HG03025 (cell line): ENCODE data around the gene EPHA6.
"Not testable (repeated sequence)": the region's sequence is repeated elsewhere in the genome, so short reads cannot be mapped to it uniquely, and the experiment has no call there.

ENCODE experiments used
- ATAC-seq: cut with Tn5 transposase; IDR thresholded peaks from one replicate; pipeline ENCODE4 v1.9.1; 2021; ENCODE audit warnings: mild to moderate bottlenecking, moderate library complexity; ENCODE audit not compliant: unreplicated experiment, low FRiP score

Gene EPHA6

GRCh38 chr3:97259263-97259662 lies 444.9 kb downstream of the EPHA6 start:
- no peak for ATAC-seq

GRCh38 chr3:97264180-97264579 lies 449.8 kb downstream of the EPHA6 start:
- ATAC-seq: no peak

GRCh38 chr3:97265237-97266005 lies 451.0 kb downstream of the EPHA6 start:
- ATAC-seq: no peak

DNA sequence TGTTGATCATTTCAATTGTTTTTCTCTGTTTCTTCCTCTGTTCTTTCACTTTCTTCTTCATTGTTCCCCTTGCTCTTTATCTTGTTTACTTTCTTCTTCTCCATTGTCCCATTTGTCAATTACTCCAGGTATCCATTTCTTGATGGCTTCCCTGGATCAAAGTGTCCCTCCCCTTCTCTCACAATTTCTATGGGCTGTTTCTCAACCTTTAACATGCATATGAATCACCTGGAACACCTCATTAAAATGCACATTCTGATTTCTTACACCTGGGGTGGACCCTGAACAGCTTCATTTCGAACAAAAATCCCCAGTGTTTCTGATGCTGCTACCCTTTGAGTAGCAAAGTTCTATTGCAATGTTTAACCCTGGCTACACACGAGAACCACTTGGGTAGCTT lies 454.8 kb downstream of the EPHA6 start:
- no peak for ATAC-seq

- not testable (repeated sequence) for ATAC-seq
Measured at GRCh38 chr3:97276879-97277550, 462.6 kb downstream of the EPHA6 start.

GRCh38 chr3:97277708-97278107 lies 463.3 kb downstream of the EPHA6 start:
- ATAC-seq: no peak

- no peak for ATAC-seq
Measured at GRCh38 chr3:97278506-97278905, 464.1 kb downstream of the EPHA6 start.

GRCh38 chr3:97291901-97292300 lies 477.5 kb downstream of the EPHA6 start:
- ATAC-seq: no peak

DNA sequence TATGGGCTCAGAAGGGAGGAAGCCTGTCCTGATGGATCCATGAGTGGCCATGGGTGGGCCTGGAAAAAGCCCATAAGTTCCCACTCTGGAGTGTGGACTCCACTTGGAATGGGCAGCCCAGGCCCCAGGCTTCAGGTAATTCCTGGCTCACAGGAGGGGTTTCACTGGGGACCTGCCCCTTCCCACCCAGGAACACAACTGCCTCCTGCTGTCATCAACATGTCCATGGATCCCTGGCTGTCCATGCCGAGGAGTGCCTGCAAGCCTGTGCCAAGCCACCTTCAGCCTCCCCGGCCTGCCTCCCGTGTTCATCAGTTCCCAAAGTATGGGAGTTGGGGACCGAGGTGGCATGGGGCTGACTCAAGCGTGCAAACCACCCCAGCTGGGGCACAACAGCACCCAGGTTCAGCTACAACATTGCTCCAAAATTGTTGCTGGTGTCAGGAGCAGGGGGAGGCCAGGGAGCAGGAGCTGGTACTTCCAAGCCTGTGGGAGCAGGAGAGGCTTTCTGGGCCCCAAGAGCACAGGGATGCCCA lies 479.3 kb downstream of the EPHA6 start:
- no peak for ATAC-seq

GRCh38 chr3:97297032-97297431 lies 482.6 kb downstream of the EPHA6 start:
- no peak for ATAC-seq

GRCh38 chr3:97301114-97301513 lies 486.7 kb downstream of the EPHA6 start:
- no peak for ATAC-seq

- ATAC-seq: no peak
Measured at GRCh38 chr3:97306226-97306625, 491.8 kb downstream of the EPHA6 start.

GRCh38 chr3:97338375-97338774 lies 524.0 kb downstream of the EPHA6 start:
- ATAC-seq: no peak

DNA sequence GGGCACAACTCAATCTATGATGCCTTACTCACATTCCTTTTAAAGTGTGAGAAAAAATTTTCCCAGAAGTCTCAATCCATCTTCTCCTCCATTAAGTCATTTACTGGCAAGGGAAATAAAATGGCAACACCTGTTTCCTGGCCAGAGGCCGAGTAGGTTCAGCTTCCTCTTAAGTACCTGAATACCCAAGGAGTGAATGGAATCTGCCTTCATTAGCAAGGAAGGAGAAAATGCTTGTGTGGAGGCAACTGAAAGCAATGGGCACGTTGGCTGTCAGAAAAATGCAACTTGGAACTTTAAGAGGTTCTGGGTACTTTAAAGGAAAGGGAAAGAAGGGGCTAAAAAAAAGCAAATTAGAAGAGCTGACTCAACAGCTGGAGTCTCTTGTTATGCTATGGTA lies 526.5 kb downstream of the EPHA6 start:
- ATAC-seq: no peak

- no peak for ATAC-seq
Measured at GRCh38 chr3:97347780-97348179, 533.4 kb downstream of the EPHA6 start.

GRCh38 chr3:97350971-97351370 lies 536.6 kb downstream of the EPHA6 start:
- no peak for ATAC-seq

GRCh38 chr3:97353176-97353575 lies 538.8 kb downstream of the EPHA6 start:
- ATAC-seq: no peak

DNA sequence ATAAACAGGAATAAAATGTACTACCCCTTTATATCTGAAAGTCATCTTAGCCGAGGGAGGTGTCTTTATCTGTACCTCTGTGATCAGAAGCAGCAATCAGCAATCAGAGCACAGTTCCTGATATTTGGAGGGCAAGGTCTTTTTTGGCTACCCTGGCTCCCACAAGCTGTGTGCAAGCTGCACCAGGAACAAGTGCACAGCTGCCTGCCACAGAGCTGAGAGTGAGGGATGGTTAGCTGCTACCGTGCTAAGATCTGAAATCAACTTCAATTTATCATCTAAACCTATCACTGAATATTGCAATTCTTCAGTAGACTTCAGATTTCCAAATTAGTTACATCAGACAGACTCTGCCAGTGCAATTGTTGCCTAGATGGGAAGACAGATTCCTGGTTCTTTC lies 545.6 kb downstream of the EPHA6 start:
- no peak for ATAC-seq

- no peak for ATAC-seq
Measured at GRCh38 chr3:97360804-97361203, 546.4 kb downstream of the EPHA6 start.

DNA sequence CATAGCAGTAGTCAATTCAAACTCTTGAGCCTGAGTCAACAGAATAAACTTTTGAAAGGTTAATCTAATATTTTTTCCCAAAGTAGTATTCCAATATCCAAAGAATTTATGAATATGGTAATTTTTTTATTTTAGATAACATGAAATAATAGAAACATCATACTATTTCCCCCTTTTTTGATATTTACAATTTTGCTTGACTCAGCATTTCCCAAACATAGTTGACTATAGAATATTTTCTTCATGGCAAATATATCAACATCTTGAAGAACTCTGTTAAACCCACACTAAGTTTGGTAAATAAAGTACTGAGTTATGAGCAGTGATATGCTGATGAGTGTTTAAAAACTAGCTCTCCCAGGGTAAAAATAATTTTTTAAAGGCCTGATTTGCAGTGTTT lies 570.2 kb downstream of the EPHA6 start:
- no peak for ATAC-seq

DNA sequence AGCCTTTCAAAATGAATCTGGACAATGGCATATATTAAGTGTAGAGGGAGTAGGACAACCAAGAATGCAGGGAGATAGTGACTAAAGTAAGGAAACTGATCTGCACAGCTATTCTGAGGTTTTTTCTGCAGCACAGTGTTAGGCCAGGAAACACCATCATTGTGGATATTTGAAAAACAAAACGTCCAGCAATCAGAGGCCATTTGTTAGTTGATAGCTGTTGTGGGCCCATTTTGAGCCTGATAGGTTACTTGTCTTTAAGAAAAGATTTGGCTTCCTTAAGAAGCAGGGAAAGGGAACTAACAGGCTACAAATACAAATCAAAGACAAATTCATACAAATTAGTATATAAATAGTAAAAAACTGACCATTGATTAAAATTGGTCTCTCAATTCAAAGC lies 574.4 kb downstream of the EPHA6 start:
- no peak for ATAC-seq

- ATAC-seq: no peak
Measured at GRCh38 chr3:97389936-97390335, 575.5 kb downstream of the EPHA6 start.
